NCI-H345 treated with DMSO at 0.1 percent for 48 hours (cell line): ENCODE measurements around the gene OLAH.
"Not testable (repeated sequence)": the region's sequence is repeated elsewhere in the genome, so short reads cannot be mapped to it uniquely, and the experiment has no call there.

Source experiments
- DNase-seq: peaks from one replicate; lab custom pipeline; 2025; ENCODE audit not compliant: unreplicated experiment; lab: John Stamatoyannopoulos, UW

The OLAH gene

GRCh38 chr10:15043674-15044073, at the start of gene OLAH:
Gene OLAH (plus strand): TSS chr10:15043943. CDS start chr10:15047289, 3,346 bp downstream.
- no peak for DNase-seq

- no peak for DNase-seq
Observed at GRCh38 chr10:14995964-14996565, 47.7 kb upstream of the OLAH start.

- DNase-seq = not testable (repeated sequence)
Observed at GRCh38 chr10:15013530-15013929, 30.2 kb upstream of the OLAH start.

GRCh38 chr10:15015451-15015850, 28.3 kb upstream of the OLAH start:
- DNase-seq = no peak

GRCh38 chr10:15020966-15021365, 22.8 kb upstream of the OLAH start:
- DNase-seq = not testable (repeated sequence)

- DNase-seq = not testable (repeated sequence)
Observed at GRCh38 chr10:15023079-15023478, 20.7 kb upstream of the OLAH start.

- DNase-seq = not testable (repeated sequence)
Observed at GRCh38 chr10:15024017-15025004, 19.4 kb upstream of the OLAH start.

GRCh38 chr10:15025040-15025439, 18.7 kb upstream of the OLAH start:
- not testable (repeated sequence) for DNase-seq

- no peak for DNase-seq
Observed at GRCh38 chr10:15027741-15028140, 16.0 kb upstream of the OLAH start.

- DNase-seq = no peak
Observed at GRCh38 chr10:15035385-15036301, 8.1 kb upstream of the OLAH start.

- DNase-seq = no peak
Observed at GRCh38 chr10:15037691-15038090, 6.1 kb upstream of the OLAH start.

- DNase-seq = no peak
Observed at GRCh38 chr10:15038416-15038815, 5.3 kb upstream of the OLAH start.

- DNase-seq = no peak
Observed at GRCh38 chr10:15045380-15045779, 1.6 kb downstream of the OLAH start.

GRCh38 chr10:15046626-15047025, 2.9 kb downstream of the OLAH start:
- DNase-seq = no peak

- DNase-seq = no peak
Observed at GRCh38 chr10:15049533-15049932, 5.8 kb downstream of the OLAH start.

GRCh38 chr10:15052121-15052520, 8.4 kb downstream of the OLAH start:
- no peak for DNase-seq

GRCh38 chr10:15053061-15053460, 9.3 kb downstream of the OLAH start:
- no peak for DNase-seq

- no peak for DNase-seq
Observed at GRCh38 chr10:15058689-15059088, 14.9 kb downstream of the OLAH start.

- no peak for DNase-seq
Observed at GRCh38 chr10:15059914-15060313, 16.2 kb downstream of the OLAH start.

- no peak for DNase-seq
Observed at GRCh38 chr10:15060638-15061037, 16.9 kb downstream of the OLAH start.

GRCh38 chr10:15067154-15067553, 23.4 kb downstream of the OLAH start:
- DNase-seq = no peak
